Thoracic aorta (tissue), 2 donors: ENCODE results near the gene UBAP1. TPM values are rescaled to one million over a fixed set of nuclear protein-coding genes. Genes with fewer than 3 reads are reported as not detected.
"Not testable (repeated sequence)": the region's sequence is repeated elsewhere in the genome, so short reads cannot be mapped to it uniquely, and the experiment has no call there.

Experiments
- ATAC-seq: fragments of 150-250 bp; one replicate; pipeline ENCODE4 v1.8.0; 2017; ENCODE audit warnings: low read depth; ENCODE audit not compliant: insufficient number of reproducible peaks, low FRiP score
- DNase-seq: peaks from one replicate; pipeline ENCODE4 v3.0.0-alpha.2; 2020; ENCODE audit warnings: low spot score
- H3K27ac ChIP-seq, 2 donors: fragments of 200-600 bp; sonication (generic); 1 replicate in 1 of 2; 2 replicates in 1 of 2; pipeline ENCODE4 v1.5.1; 2016; ENCODE audit warnings: mild to moderate bottlenecking in 2 of 2, moderate library complexity in 2 of 2
- H3K27me3 ChIP-seq: fragments of 200-600 bp; sonication (generic); replicated peaks from 2 replicates; pipeline ENCODE4 v1.6.0; 2016; ENCODE audit warnings: mild to moderate bottlenecking; ENCODE audit not compliant: insufficient read depth
- H3K36me3 ChIP-seq: fragments of 200-600 bp; sonication (generic); one replicate; pipeline ENCODE4 v1.5.1; 2016
- H3K4me1 ChIP-seq, 2 donors: fragments of 200-600 bp; sonication (generic); 1 replicate in 1 of 2; 2 replicates in 1 of 2; pipeline versions ENCODE4 v1.5.1 to v1.6.0; 2016; ENCODE audit warnings: low read depth in 2 of 2, mild to moderate bottlenecking in 1 of 2; ENCODE audit not compliant: control insufficient read depth in 1 of 2
- H3K4me3 ChIP-seq: fragments of 200-600 bp; sonication (generic); 2 replicates; pipeline ENCODE4 v1.5.1; 2016; ENCODE audit warnings: mild to moderate bottlenecking
- H3K9me3 ChIP-seq: fragments of 200-600 bp; sonication (generic); 2 replicates; pipeline ENCODE4 v1.5.1; 2016
- total RNA-seq, 2 donors: library from RNA; depleted of rRNA; stranded (reverse); fragments of >200 nt; gene quantifications; one replicate each; pipeline versions ENCODE4 v1.1.0 to v1.2.3, GENCODE V29; 2016
- TF ChIP-seq, protein P1 (sequence below): fragments of 200-600 bp; sonication (generic); IDR thresholded peaks from one replicate; pipeline ENCODE4 v1.5.1; 2019; ENCODE audit warnings: antibody characterized with exemption

Gene UBAP1
- 10 to 100 TPM; 35.7 to 52.3 TPM for total RNA-seq

GRCh38 chr9:34178436-34179212 is at the start of gene UBAP1:
UBAP1 (plus strand) TSS chr9:34179043; CDS start chr9:34220915, 41,872 bp downstream.
- Histone ChIP-seq H3K4me3 (peak within 1 kb of the TSS; percentile 74), H3K9me3 (no peaks in the 10 kb centered on the region), H3K4me1 (peaks cover 3 to 21% of the 10 kb centered on the region in 2 donors), H3K36me3 (no peaks in the 10 kb centered on the region), H3K27me3 (no peaks in the 10 kb centered on the region), H3K27ac (peak within 1 kb of the TSS; percentile 74 to 93)
- peak; percentile 99 for ATAC-seq
- TF ChIP-seq, protein P1, sequence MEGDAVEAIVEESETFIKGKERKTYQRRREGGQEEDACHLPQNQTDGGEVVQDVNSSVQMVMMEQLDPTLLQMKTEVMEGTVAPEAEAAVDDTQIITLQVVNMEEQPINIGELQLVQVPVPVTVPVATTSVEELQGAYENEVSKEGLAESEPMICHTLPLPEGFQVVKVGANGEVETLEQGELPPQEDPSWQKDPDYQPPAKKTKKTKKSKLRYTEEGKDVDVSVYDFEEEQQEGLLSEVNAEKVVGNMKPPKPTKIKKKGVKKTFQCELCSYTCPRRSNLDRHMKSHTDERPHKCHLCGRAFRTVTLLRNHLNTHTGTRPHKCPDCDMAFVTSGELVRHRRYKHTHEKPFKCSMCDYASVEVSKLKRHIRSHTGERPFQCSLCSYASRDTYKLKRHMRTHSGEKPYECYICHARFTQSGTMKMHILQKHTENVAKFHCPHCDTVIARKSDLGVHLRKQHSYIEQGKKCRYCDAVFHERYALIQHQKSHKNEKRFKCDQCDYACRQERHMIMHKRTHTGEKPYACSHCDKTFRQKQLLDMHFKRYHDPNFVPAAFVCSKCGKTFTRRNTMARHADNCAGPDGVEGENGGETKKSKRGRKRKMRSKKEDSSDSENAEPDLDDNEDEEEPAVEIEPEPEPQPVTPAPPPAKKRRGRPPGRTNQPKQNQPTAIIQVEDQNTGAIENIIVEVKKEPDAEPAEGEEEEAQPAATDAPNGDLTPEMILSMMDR: no peak
- peak; percentile 96 for DNase-seq

DNA sequence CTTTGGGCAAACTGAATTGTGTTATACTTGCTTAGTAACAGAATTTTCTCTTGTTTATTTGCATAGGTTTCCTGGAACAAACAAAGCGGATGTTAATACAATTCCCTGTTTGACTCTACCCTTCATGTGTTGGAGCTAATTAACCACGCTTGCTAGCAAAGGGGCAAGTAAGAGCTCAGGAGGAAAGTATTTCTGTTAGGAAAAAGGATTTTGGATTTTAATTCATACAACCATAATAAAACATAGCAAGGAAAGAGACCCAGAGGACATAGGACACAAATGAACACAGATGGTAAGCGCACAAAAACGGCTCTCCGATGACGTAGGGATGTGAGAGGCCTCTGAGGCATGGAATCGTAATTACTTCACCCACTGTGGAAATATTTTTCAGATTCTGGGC is 47.3 kb upstream of the UBAP1 start:
- Histone ChIP-seq H3K9me3 (no peaks in the 10 kb centered on the region), H3K4me3 (no peak overlapping the region), H3K27me3 (no peaks in the 10 kb centered on the region), H3K4me1 (peaks cover 0 to 5% of the 10 kb centered on the region in 2 donors), H3K27ac (no peak overlapping the region), H3K36me3 (no peaks in the 10 kb centered on the region)
- DNase-seq (no peak), ATAC-seq (no peak)
- TF ChIP-seq, protein P1: no peak

- Histone ChIP-seq H3K27ac (no peak overlapping the region), H3K9me3 (no peaks in the 10 kb centered on the region), H3K4me3 (no peak overlapping the region), H3K4me1 (no peaks in the 10 kb centered on the region), H3K27me3 (no peaks in the 10 kb centered on the region), H3K36me3 (no peaks in the 10 kb centered on the region)
- TF ChIP-seq, protein P1: no peak
- ATAC-seq (no peak), DNase-seq (no peak)
Measured at GRCh38 chr9:34133436-34133949, 45.4 kb upstream of the UBAP1 start.

- TF ChIP-seq, protein P1: no peak
- Histone ChIP-seq H3K4me3 (no peak overlapping the region), H3K4me1 (peaks cover 0 to under 1% of the 10 kb centered on the region in 2 donors), H3K27ac (no peak overlapping the region), H3K36me3 (no peaks in the 10 kb centered on the region), H3K9me3 (no peaks in the 10 kb centered on the region), H3K27me3 (no peaks in the 10 kb centered on the region)
- ATAC-seq (no peak), DNase-seq (no peak)
Measured at GRCh38 chr9:34134521-34134920, 44.3 kb upstream of the UBAP1 start.

DNA sequence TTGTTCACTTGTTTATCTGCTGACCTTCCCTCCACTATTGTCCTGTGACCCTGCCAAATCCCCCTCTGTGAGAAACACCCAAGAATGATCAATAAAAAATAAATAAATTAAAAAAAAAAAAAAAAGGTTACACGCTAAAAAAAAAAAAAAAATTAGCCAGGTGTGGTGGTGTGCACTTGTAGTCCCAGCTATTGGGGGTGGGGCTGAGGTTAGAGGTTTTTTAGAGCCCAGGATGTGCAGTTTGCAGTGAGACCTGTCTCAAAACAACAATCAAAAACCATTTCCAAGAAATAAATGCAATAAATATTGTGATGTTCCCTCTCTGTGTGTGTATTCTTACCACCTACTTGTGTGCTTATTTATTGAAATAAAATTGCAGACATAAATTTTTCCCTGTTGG is 40.2 kb upstream of the UBAP1 start:
- not testable (repeated sequence) for ATAC-seq

More for the DNA sequence above, 40.2 kb upstream of the UBAP1 start:
- not testable (repeated sequence) for H3K36me3 ChIP-seq, H3K9me3 ChIP-seq, H3K4me1 ChIP-seq, DNase-seq, H3K27ac ChIP-seq, H3K4me3 ChIP-seq, H3K27me3 ChIP-seq
